MM.1S (cell line): ENCODE measurements around the gene NFATC2.

Experiments used
- DNase-seq: peaks from one replicate; pipeline ENCODE4 v3.0.0-alpha.2; 2015
- H2AFZ ChIP-seq: fragments of 300-600 bp; sonication (generic); 2 replicates; pipeline ENCODE4 v1.6.0; 2016; ENCODE audit warnings: antibody characterized with exemption, low read length
- H3F3A ChIP-seq: fragments of 300-600 bp; sonication (generic); 2 replicates; pipeline ENCODE4 v1.6.1; 2016; ENCODE audit warnings: mild to moderate bottlenecking, antibody characterized with exemption, low read length, moderate library complexity, mixed read lengths; ENCODE audit not compliant: insufficient read depth
- H3K27ac ChIP-seq: fragments of 300-600 bp; sonication (generic); 2 replicates; pipeline ENCODE4 v1.5.1; 2016; ENCODE audit warnings: mild to moderate bottlenecking, low read length
- H3K27me3 ChIP-seq: fragments of 300-600 bp; sonication (generic); replicated peaks from 2 replicates; pipeline ENCODE4 v1.6.0; 2016; ENCODE audit warnings: low read length; ENCODE audit not compliant: insufficient read depth
- H3K36me3 ChIP-seq: fragments of 300-600 bp; sonication (generic); replicated peaks from 2 replicates; pipeline ENCODE4 v1.6.1; 2016; ENCODE audit warnings: mild to moderate bottlenecking, low read length, mixed read lengths; ENCODE audit not compliant: insufficient read depth
- H3K4me1 ChIP-seq: fragments of 300-600 bp; sonication (generic); 2 replicates; pipeline ENCODE4 v1.6.1; 2016; ENCODE audit warnings: low read length, mixed read lengths
- H3K4me2 ChIP-seq: fragments of 300-600 bp; sonication (generic); 2 replicates; pipeline ENCODE4 v1.6.0; 2016; ENCODE audit warnings: low read depth, low read length
- H3K4me3 ChIP-seq: fragments of 300-600 bp; sonication (generic); 2 replicates; pipeline ENCODE4 v1.5.1; 2016; ENCODE audit warnings: low read length, mixed read lengths
- H3K79me2 ChIP-seq: fragments of 300-600 bp; sonication (generic); 2 replicates; pipeline ENCODE4 v1.6.1; 2016; ENCODE audit warnings: mixed run types, low read length, mixed read lengths
- H3K9ac ChIP-seq: fragments of 300-600 bp; sonication (generic); 2 replicates; pipeline ENCODE4 v1.6.1; 2016; ENCODE audit warnings: low read length, mixed read lengths
- H3K9me2 ChIP-seq: fragments of 300-600 bp; sonication (generic); replicated peaks from 2 replicates; pipeline ENCODE4 v1.6.1; 2016; ENCODE audit warnings: mild to moderate bottlenecking, low read length, mixed read lengths; ENCODE audit not compliant: insufficient read depth
- H3K9me3 ChIP-seq: fragments of 300-600 bp; sonication (generic); replicated peaks from 2 replicates; pipeline ENCODE4 v1.6.1; 2016; ENCODE audit warnings: mild to moderate bottlenecking, low read length, mixed read lengths; ENCODE audit not compliant: insufficient read depth
- H4K20me1 ChIP-seq: fragments of 300-600 bp; sonication (generic); 2 replicates; pipeline ENCODE4 v1.6.1; 2016; ENCODE audit warnings: mild to moderate bottlenecking, low read length, moderate library complexity, mixed read lengths; ENCODE audit not compliant: insufficient read depth
- EZH2 ChIP-seq: fragments of 300-600 bp; sonication (generic); optimal IDR thresholded peaks from 2 replicates; pipeline ENCODE3; 2017; ENCODE audit warnings: low read depth, mild to moderate bottlenecking, antibody characterized with exemption, low read length, mixed read lengths
- EZH2phosphoT487 ChIP-seq: fragments of 300-600 bp; sonication (generic); IDR thresholded peaks from 2 replicates; pipeline ENCODE4 v1.6.1; 2018; ENCODE audit warnings: antibody characterized with exemption, low read length
- TF ChIP-seq, protein P1 (sequence below): fragments of 300-600 bp; sonication (generic); IDR thresholded peaks from 2 replicates; pipeline ENCODE4 v1.5.1; 2016; ENCODE audit warnings: antibody characterized with exemption, low read length, mixed read lengths

Gene NFATC2

DNA sequence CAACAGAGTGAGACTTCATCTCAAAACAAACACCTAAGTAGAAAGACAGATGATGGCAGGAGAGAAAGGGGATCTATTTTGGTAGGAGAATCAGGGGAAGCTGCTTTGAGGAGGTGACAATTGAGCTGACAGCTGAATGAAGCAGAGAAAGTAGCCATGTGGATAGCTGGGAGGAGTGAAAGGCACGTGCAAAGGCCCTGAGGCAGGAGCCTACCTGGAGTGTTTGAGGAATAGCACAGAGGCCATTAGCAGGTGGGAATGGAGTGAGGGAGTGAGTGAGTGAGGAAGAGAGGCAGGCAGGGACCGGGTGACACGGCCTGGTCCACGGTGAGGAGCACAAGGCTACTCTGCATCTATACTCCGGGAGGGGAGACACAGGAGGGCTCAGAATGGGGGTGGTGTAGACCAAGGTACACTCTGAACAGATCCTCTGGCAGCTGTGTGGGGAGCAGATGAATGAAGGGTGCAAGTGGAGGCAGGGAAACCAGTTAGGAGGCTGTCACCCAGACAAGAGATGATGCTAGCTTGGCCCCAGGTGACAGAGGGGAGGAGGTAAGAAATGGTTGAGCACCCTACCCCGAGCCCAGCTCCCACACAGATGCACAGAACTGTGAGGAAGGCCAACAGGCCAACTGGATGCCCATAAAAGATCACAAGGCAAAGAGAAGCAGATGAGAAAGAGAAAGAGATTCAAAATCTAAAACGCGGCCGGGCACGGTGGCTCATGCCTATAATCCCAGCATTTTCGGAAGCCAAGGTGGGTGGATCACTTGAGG lies 43.6 kb downstream of the NFATC2 start:
- DNase-seq, result no peak

DNA sequence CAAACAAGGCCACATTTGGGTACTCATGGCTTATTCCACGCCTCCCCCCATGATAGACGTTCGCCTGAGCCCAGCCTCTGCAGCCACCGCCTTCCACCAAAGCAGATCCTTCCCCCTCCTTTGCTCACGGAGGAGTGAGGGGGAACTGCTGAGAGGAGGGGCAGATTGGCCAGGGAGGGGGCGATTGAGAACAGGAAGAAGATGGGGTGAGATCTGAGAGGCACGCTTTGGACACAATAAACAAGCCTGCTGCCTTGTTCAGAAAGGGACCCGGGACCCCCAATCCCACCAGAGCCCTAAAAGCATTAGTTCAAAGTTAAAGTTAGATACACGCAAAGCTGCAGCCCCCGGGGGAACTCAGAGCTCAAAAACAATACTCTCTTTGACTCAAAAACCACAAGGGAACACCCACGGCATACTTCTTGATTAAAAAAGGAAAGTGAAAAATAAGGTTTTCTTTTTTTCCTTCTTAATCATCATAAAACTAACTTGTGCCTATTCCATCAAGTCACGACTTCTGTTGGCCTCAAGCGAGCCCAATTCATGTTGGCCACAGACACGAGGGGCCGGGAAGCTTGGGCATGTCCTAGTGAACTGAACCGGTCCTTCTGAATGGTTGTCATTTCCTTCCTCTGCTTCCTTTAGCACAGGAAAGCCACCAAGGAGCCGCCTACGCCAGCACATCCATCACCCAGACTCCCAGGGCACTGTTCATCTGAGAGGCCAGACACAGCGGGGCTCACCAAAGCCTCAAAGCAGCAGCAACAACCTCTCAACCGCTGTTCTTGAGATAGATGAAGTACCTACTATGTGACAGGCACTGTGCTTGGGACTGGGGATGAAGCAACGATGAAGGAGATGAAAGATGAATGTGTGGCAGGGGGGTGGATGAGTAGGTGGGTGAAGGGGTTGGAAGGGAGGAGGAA lies 44.7 kb downstream of the NFATC2 start:
- Histone ChIP-seq H3K9ac (no peak overlapping the region), H3K9me2 (no peaks in the 10 kb centered on the region), H3K27me3 (no peaks in the 10 kb centered on the region), H3K4me2 (no peak overlapping the region), H4K20me1 (no peaks in the 10 kb centered on the region), H3K4me3 (no peak overlapping the region), H3F3A (no peaks in the 10 kb centered on the region), H3K4me1 (no peaks in the 10 kb centered on the region), H3K27ac (no peak overlapping the region), H3K36me3 (no peaks in the 10 kb centered on the region), H3K9me3 (no peaks in the 10 kb centered on the region), H3K79me2 (peaks cover 55% of the 10 kb centered on the region), H2AFZ (no peak overlapping the region)
- no peak for DNase-seq
- TF ChIP-seq, protein P1, sequence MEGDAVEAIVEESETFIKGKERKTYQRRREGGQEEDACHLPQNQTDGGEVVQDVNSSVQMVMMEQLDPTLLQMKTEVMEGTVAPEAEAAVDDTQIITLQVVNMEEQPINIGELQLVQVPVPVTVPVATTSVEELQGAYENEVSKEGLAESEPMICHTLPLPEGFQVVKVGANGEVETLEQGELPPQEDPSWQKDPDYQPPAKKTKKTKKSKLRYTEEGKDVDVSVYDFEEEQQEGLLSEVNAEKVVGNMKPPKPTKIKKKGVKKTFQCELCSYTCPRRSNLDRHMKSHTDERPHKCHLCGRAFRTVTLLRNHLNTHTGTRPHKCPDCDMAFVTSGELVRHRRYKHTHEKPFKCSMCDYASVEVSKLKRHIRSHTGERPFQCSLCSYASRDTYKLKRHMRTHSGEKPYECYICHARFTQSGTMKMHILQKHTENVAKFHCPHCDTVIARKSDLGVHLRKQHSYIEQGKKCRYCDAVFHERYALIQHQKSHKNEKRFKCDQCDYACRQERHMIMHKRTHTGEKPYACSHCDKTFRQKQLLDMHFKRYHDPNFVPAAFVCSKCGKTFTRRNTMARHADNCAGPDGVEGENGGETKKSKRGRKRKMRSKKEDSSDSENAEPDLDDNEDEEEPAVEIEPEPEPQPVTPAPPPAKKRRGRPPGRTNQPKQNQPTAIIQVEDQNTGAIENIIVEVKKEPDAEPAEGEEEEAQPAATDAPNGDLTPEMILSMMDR, result no peak
- TF ChIP-seq EZH2, result no peak
- TF ChIP-seq EZH2phosphoT487, result no peak

More for the DNA sequence above, 43.6 kb downstream of the NFATC2 start:
- Histone ChIP-seq H3K27ac (no peak overlapping the region), H3K4me1 (no peaks in the 10 kb centered on the region), H2AFZ (no peak overlapping the region), H4K20me1 (no peaks in the 10 kb centered on the region), H3K4me3 (no peak overlapping the region), H3K27me3 (no peaks in the 10 kb centered on the region), H3K9me3 (no peaks in the 10 kb centered on the region), H3F3A (no peaks in the 10 kb centered on the region), H3K9me2 (no peaks in the 10 kb centered on the region), H3K36me3 (no peaks in the 10 kb centered on the region), H3K4me2 (no peak overlapping the region), H3K9ac (no peak overlapping the region), H3K79me2 (peaks cover 51% of the 10 kb centered on the region)
- TF ChIP-seq EZH2, result no peak
- TF ChIP-seq, protein P1, result no peak
- TF ChIP-seq EZH2phosphoT487, result no peak

DNA sequence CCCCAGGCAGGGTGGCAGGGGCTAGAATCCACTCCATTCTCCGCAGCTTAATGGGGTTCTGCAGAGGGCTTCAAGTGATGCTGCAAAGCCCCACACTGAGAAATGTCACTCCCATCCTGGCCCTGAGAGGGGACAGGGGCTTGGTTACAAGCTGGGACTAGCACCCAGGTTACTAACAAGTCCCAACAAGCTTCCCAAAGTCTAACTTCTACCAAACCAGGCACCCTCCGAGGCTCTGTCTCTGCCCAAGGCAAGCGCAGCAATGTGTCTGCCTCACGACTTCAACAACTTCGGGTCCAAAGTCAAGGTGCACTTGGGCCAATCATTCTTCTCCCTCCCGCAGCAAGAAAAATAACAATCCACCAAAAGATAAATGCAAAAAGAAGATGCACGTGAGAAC lies 45.6 kb downstream of the NFATC2 start:
- Histone ChIP-seq H3K4me2 (no peak overlapping the region), H3F3A (no peaks in the 10 kb centered on the region), H4K20me1 (no peaks in the 10 kb centered on the region), H3K79me2 (peaks cover 62% of the 10 kb centered on the region), H3K9me3 (no peaks in the 10 kb centered on the region), H3K36me3 (no peaks in the 10 kb centered on the region), H2AFZ (no peak overlapping the region), H3K4me3 (no peak overlapping the region), H3K27me3 (no peaks in the 10 kb centered on the region), H3K9me2 (no peaks in the 10 kb centered on the region), H3K27ac (no peak overlapping the region), H3K4me1 (no peaks in the 10 kb centered on the region), H3K9ac (no peak overlapping the region)
- DNase-seq, result no peak
- TF ChIP-seq, protein P1, result no peak
- TF ChIP-seq EZH2phosphoT487 (no peak), EZH2 (no peak)
